WTC11 (cell line): ENCODE data around the gene TMC5.

ENCODE experiments used
- CTCF ChIP-seq: fragments of 200-600 bp; IDR thresholded peaks from 2 replicates; pipeline ENCODE4 v1.8.0; 2022; ENCODE audit warnings: antibody characterized with exemption
- MAX ChIP-seq: sonication (generic); formaldehyde crosslinking; IDR thresholded peaks from 2 replicates; pipeline ENCODE4 v1.8.0; 2022; ENCODE audit warnings: mild to moderate bottlenecking, missing genetic modification reagents

GRCh38 chr16:19432429-19432828 is 14.7 kb downstream of the TMC5 start:
- no peak for TF ChIP-seq CTCF
- TF ChIP-seq MAX (CRISPR knock-in tag), result no peak
